ENCODE measurements around the gene SLCO1A2. TPM values are rescaled to one million over a fixed set of nuclear protein-coding genes. Genes with fewer than 3 reads are reported as not detected.

Gene SLCO1A2
- total RNA-seq, 4 donors from 2014 or later, result not detected

- H3K36me3 ChIP-seq, result no peaks in the 10 kb centered on the region
- no peak overlapping the region for H3K4me3 ChIP-seq
- no peaks in the 10 kb centered on the region for H3K27me3 ChIP-seq
- 72 to 83% methylated on average over 4 to 5 of the region's 5 CpGs for WGBS, 2 donors (ENCODE audit: low coverage in 1 of 2)
- TF ChIP-seq POLR2AphosphoS5 (IDR thresholded peaks at IDR 0.05) (no peak), POLR2A (IDR thresholded peaks at IDR 0.05) (no peak), CTCF (IDR thresholded peaks at IDR 0.05) (no peak), EP300 (IDR thresholded peaks at IDR 0.05; ENCODE audit: low read depth) (no peak)
- DNase-seq, result no peak
- intact Hi-C loops (cut with DNase I; ENCODE audit: low total_unique reads) (no loop called here), in situ Hi-C loops (cut with MboI; ENCODE audit: low pct_ligation_motif_present in 1 of 4, low pct_unique_long_range_greater_than_20kb in 1 of 4, low sequenced_read_pairs in 3 of 4) (no loop called here)
- no peaks in the 10 kb centered on the region for H3K9me3 ChIP-seq
- H3K4me1 ChIP-seq, result no peaks in the 10 kb centered on the region
- H3K27ac ChIP-seq, result no peak overlapping the region
These were observed 82.6 kb downstream of the SLCO1A2 start for GRCh38 chr12:21252070-21252469.

DNA sequence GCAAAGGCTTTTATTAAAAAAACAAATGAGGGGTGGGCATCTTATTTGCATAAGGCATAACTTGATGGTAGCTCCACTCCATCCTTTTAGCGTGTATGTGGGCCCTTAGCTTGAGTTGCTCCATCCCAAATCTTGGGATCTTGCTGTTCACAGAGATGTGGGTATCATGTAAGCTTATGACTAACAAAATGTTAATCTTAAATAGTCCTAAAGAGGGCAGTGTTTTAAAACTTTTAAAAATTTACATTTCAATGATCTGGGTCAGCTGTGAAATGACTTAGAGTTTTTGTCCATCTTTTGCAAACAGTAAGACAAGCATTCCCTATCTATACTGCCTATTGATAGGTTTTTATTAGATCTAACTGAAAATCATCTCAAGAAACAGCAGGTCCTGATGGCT, 86.0 kb downstream of the SLCO1A2 start:
- in situ Hi-C loops (cut with MboI; ENCODE audit: low pct_ligation_motif_present in 1 of 4, low pct_unique_long_range_greater_than_20kb in 1 of 4, low sequenced_read_pairs in 3 of 4), result no loop called here
- TF ChIP-seq CTCF (IDR thresholded peaks at IDR 0.05), result no peak
- TF ChIP-seq POLR2AphosphoS5 (IDR thresholded peaks at IDR 0.05), result no peak
- TF ChIP-seq POLR2A (IDR thresholded peaks at IDR 0.05), result no peak
- no peak for TF ChIP-seq EP300 (IDR thresholded peaks at IDR 0.05; ENCODE audit: low read depth)
- intact Hi-C loops (cut with DNase I; ENCODE audit: low total_unique reads), result no loop called here
- H3K4me1 ChIP-seq, result no peaks in the 10 kb centered on the region
- no peaks in the 10 kb centered on the region for H3K36me3 ChIP-seq
- no peaks in the 10 kb centered on the region for H3K9me3 ChIP-seq
- no peak overlapping the region for H3K27ac ChIP-seq
- no peak overlapping the region for H3K4me3 ChIP-seq
- DNase-seq, result no peak
- WGBS, 2 donors (ENCODE audit: low coverage in 1 of 2), result 54 to 78% methylated on average over 1 of the region's 1 CpG
- no peaks in the 10 kb centered on the region for H3K27me3 ChIP-seq

DNA sequence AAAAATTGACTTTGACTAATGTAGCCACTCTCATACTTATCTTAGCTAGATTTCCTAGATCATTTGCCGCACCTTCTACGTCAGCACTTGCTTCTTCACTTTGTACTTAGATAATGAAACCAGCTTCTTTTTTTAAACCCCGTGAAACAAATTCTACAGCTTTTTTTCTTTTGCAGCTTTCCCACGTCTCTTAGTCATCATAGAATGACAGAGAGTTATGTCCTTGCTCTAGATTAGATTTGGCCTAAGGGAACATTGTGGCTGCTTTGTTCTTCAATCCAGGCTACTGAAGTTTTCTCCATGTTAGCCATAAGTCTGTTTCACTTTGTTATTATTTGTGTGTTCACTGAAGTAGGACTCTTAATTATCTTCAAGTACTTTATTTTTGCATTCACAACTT, 94.9 kb downstream of the SLCO1A2 start:
- Histone ChIP-seq H3K4me3 (no peak overlapping the region), H3K4me1 (no peaks in the 10 kb centered on the region), H3K36me3 (no peaks in the 10 kb centered on the region), H3K9me3 (peaks cover 0 to 4% of the 10 kb centered on the region in 2 donors), H3K27ac (no peak overlapping the region), H3K27me3 (no peaks in the 10 kb centered on the region)
- intact Hi-C loops (cut with DNase I; ENCODE audit: low total_unique reads) (loop anchor here (1.0 kb wide), 1 partner anchor 11 kb away; no protein-coding TSS in a partner anchor), in situ Hi-C loops (cut with MboI; ENCODE audit: low pct_ligation_motif_present in 1 of 4, low pct_unique_long_range_greater_than_20kb in 1 of 4, low sequenced_read_pairs in 3 of 4) (no loop called here)
- no peak for TF ChIP-seq POLR2AphosphoS5 (IDR thresholded peaks at IDR 0.05)
- no peak for TF ChIP-seq POLR2A (IDR thresholded peaks at IDR 0.05)
- TF ChIP-seq CTCF (IDR thresholded peaks at IDR 0.05), result no peak
- no peak for TF ChIP-seq EP300 (IDR thresholded peaks at IDR 0.05; ENCODE audit: low read depth)
- 80 to 81% methylated on average over 4 of the region's 4 CpGs for WGBS, 2 donors (ENCODE audit: low coverage in 1 of 2)
- no peak for DNase-seq

- DNase-seq, result no peak
- TF ChIP-seq CTCF (IDR thresholded peaks at IDR 0.05) (no peak), EP300 (IDR thresholded peaks at IDR 0.05; ENCODE audit: low read depth) (no peak), POLR2A (IDR thresholded peaks at IDR 0.05) (no peak), POLR2AphosphoS5 (IDR thresholded peaks at IDR 0.05) (no peak)
- in situ Hi-C loops (cut with MboI; ENCODE audit: low pct_ligation_motif_present in 1 of 4, low pct_unique_long_range_greater_than_20kb in 1 of 4, low sequenced_read_pairs in 3 of 4) (no loop called here), intact Hi-C loops (cut with DNase I; ENCODE audit: low total_unique reads) (no loop called here)
- no peak overlapping the region for H3K27ac ChIP-seq
- no peaks in the 10 kb centered on the region for H3K36me3 ChIP-seq
- no peaks in the 10 kb centered on the region for H3K4me1 ChIP-seq
- 76 to 77% methylated on average over 5 of the region's 5 CpGs for WGBS, 2 donors (ENCODE audit: low coverage in 1 of 2)
- no peak overlapping the region for H3K4me3 ChIP-seq
- peaks cover 0 to 4% of the 10 kb centered on the region in 2 donors for H3K9me3 ChIP-seq
- H3K27me3 ChIP-seq, result no peaks in the 10 kb centered on the region
These were observed 100.3 kb downstream of the SLCO1A2 start for GRCh38 chr12:21234395-21234794.

All from transverse colon (tissue), 4 donors.